OCI-M2 (cell line): ENCODE results near the gene USP34.
"Not testable (repeated sequence)": the region's sequence is repeated elsewhere in the genome, so short reads cannot be mapped to it uniquely, and the experiment has no call there.

Source experiments
- DNase-seq: peaks from one replicate; lab custom pipeline; 2025; ENCODE audit not compliant: unreplicated experiment; lab: John Stamatoyannopoulos, UW

USP34 gene

GRCh38 chr2:61167579-61167978 lies 303.3 kb downstream of the USP34 start:
- DNase-seq = no peak

GRCh38 chr2:61165946-61166345 lies 304.9 kb downstream of the USP34 start:
- DNase-seq = no peak

- DNase-seq = not testable (repeated sequence)
Observed at GRCh38 chr2:61165082-61165481, 305.8 kb downstream of the USP34 start.

GRCh38 chr2:61162721-61163120 lies 308.2 kb downstream of the USP34 start:
- no peak for DNase-seq

GRCh38 chr2:61161888-61162287 lies 309.0 kb downstream of the USP34 start, which contains the start of gene C2orf74:
TSS of gene C2orf74 (plus strand) at chr2:61162188. CDS start at chr2:61162515, 327 bp downstream.
- no peak for DNase-seq

- no peak for DNase-seq
Observed at GRCh38 chr2:61158356-61158955, 312.4 kb downstream of the USP34 start.

GRCh38 chr2:61157371-61158003 lies 313.4 kb downstream of the USP34 start:
- DNase-seq = no peak

- DNase-seq = no peak
Observed at GRCh38 chr2:61151436-61151835, 319.5 kb downstream of the USP34 start.

GRCh38 chr2:61149074-61149473 lies 321.8 kb downstream of the USP34 start:
- no peak for DNase-seq

GRCh38 chr2:61148091-61148490 lies 322.8 kb downstream of the USP34 start:
- not testable (repeated sequence) for DNase-seq

- DNase-seq = no peak
Observed at GRCh38 chr2:61145990-61146389, 324.9 kb downstream of the USP34 start.

- peak; percentile 74 for DNase-seq
Observed at GRCh38 chr2:61144697-61145268, 326.1 kb downstream of the USP34 start.

GRCh38 chr2:61141151-61141550 lies 329.7 kb downstream of the USP34 start:
- no peak for DNase-seq

GRCh38 chr2:61138859-61139258 lies 332.0 kb downstream of the USP34 start:
- DNase-seq = no peak
